Neural cell (in vitro differentiated cells): ENCODE results near the gene RHD. TPM values are rescaled to one million over a fixed set of nuclear protein-coding genes. Genes with fewer than 3 reads are reported as not detected.

Experiments used
- H2AFZ ChIP-seq: fragments of 200-600, 300-800 bp; sonication (generic), shearing (Covaris generic); 2 replicates; pipeline ENCODE4 v1.6.0; 2014; ENCODE audit warnings: low read depth, mild to moderate bottlenecking, antibody characterized with exemption, low read length, moderate library complexity
- H3F3A ChIP-seq: fragments of 200-600 bp; shearing (Covaris generic); 2 replicates; pipeline ENCODE4 v1.6.1; 2016; ENCODE audit warnings: mild to moderate bottlenecking, moderate library complexity, mixed read lengths, antibody characterized with exemption, low read length; ENCODE audit not compliant: insufficient read depth, poor library complexity, severe bottlenecking
- H3K27ac ChIP-seq: fragments of 200-600, 300-800 bp; sonication (generic), shearing (Covaris generic); 2 replicates; pipeline ENCODE4 v1.5.1; 2014; ENCODE audit warnings: mild to moderate bottlenecking, low read length, moderate library complexity
- H3K27me3 ChIP-seq: fragments of 300-800, 200-600 bp; sonication (generic), shearing (Covaris generic); 2 replicates; pipeline ENCODE4 v1.6.0; 2014; ENCODE audit warnings: mild to moderate bottlenecking, low read depth, low read length, moderate library complexity; ENCODE audit not compliant: insufficient read depth
- H3K36me3 ChIP-seq: fragments of 300-800, 200-600 bp; sonication (generic), shearing (Covaris generic); 2 replicates; pipeline ENCODE4 v1.5.1; 2014; ENCODE audit warnings: mild to moderate bottlenecking, antibody characterized with exemption, low read length, moderate library complexity; ENCODE audit not compliant: insufficient read depth
- H3K4me2 ChIP-seq: fragments of 300-800, 200-600 bp; sonication (generic), shearing (Covaris generic); 2 replicates; pipeline ENCODE4 v1.6.0; 2014; ENCODE audit warnings: mild to moderate bottlenecking, low read length
- H3K4me3 ChIP-seq: fragments of 300-800, 200-600 bp; sonication (generic), shearing (Covaris generic); 2 replicates; pipeline ENCODE4 v1.5.1; 2014; ENCODE audit warnings: mild to moderate bottlenecking, low read length, moderate library complexity
- H3K79me2 ChIP-seq: fragments of 200-600 bp; shearing (Covaris generic); replicated peaks from 2 replicates; pipeline ENCODE4 v1.6.0; 2014; ENCODE audit warnings: mild to moderate bottlenecking, low read length, moderate library complexity; ENCODE audit not compliant: insufficient read depth
- H3K9ac ChIP-seq: fragments of 300-800, 200-600 bp; sonication (generic), shearing (Covaris generic); 2 replicates; pipeline ENCODE4 v1.6.1; 2016; ENCODE audit warnings: mild to moderate bottlenecking, low read length, mixed read lengths
- H3K9me2 ChIP-seq: fragments of 200-600 bp; shearing (Covaris generic); 2 replicates; pipeline ENCODE4 v1.6.1; 2016; ENCODE audit warnings: mild to moderate bottlenecking, low read length, mixed read lengths; ENCODE audit not compliant: insufficient read depth
- H3K9me3 ChIP-seq: fragments of 200-600, 300-800 bp; sonication (generic), shearing (Covaris generic); 2 replicates; pipeline ENCODE4 v1.6.1; 2016; ENCODE audit warnings: mild to moderate bottlenecking, mixed run types, low read length, moderate library complexity, mixed read lengths
- H4K20me1 ChIP-seq: fragments of 200-600 bp; shearing (Covaris generic); 2 replicates; pipeline ENCODE4 v1.6.1; 2016; ENCODE audit warnings: mild to moderate bottlenecking, mixed run types; ENCODE audit not compliant: insufficient read depth
- CTCF ChIP-seq: fragments of 450-650 bp; IDR thresholded peaks from 2 replicates; pipeline ENCODE4 v1.5.1; 2014; ENCODE audit warnings: antibody characterized with exemption, mild to moderate bottlenecking, moderate library complexity; ENCODE audit not compliant: poor library complexity, severe bottlenecking
- EP300 ChIP-seq: fragments of 450-650 bp; conservative IDR thresholded peaks from 2 replicates; pipeline ENCODE4 v1.6.1; 2014; ENCODE audit warnings: antibody characterized with exemption, mild to moderate bottlenecking, moderate library complexity; ENCODE audit not compliant: poor library complexity, severe bottlenecking
- EZH2 ChIP-seq: fragments of 200-600, 300-800 bp; shearing (Covaris generic), sonication (generic); IDR thresholded peaks from 2 replicates; pipeline ENCODE4 v1.6.1; 2014; ENCODE audit warnings: antibody characterized with exemption, low read length, borderline replicate concordance, mild to moderate bottlenecking; ENCODE audit not compliant: insufficient read depth, poor library complexity, severe bottlenecking
- MXI1 ChIP-seq: fragments of 450-650 bp; conservative IDR thresholded peaks from 2 replicates; pipeline ENCODE4 v1.6.1; 2014; ENCODE audit warnings: antibody characterized with exemption, mild to moderate bottlenecking; ENCODE audit not compliant: poor library complexity, severe bottlenecking
- POLR2AphosphoS5 ChIP-seq: IDR thresholded peaks from 2 replicates; pipeline ENCODE4 v1.6.1; 2012
- RAD21 ChIP-seq: fragments of 450-650 bp; conservative IDR thresholded peaks from 2 replicates; pipeline ENCODE4 v1.6.1; 2014; ENCODE audit warnings: antibody characterized with exemption, mild to moderate bottlenecking, moderate library complexity
- REST ChIP-seq: IDR thresholded peaks from 2 replicates; pipeline ENCODE4 v1.6.1; 2012; ENCODE audit warnings: borderline replicate concordance
- SMC3 ChIP-seq: fragments of 450-650 bp; conservative IDR thresholded peaks from 2 replicates; pipeline ENCODE4 v1.6.1; 2014; ENCODE audit warnings: antibody characterized with exemption, mild to moderate bottlenecking, moderate library complexity; ENCODE audit not compliant: poor library complexity
- TAF1 ChIP-seq: IDR thresholded peaks from 2 replicates; pipeline ENCODE4 v1.6.1; 2012; ENCODE audit warnings: low read depth
- polyA plus RNA-seq: library from polyadenylated mRNA; depleted of rRNA; stranded (reverse); fragments of >200 nt; gene quantifications from 2 replicates; pipeline ENCODE4 v1.2.3, GENCODE V29; 2014

RHD gene
- polyA plus RNA-seq, 1 donor from 2014 or later = not detected

GRCh38 chr1:25247024-25247828 lies 25.1 kb upstream of the RHD start, which contains the start of gene RSRP1:
TSS of gene RSRP1 (minus strand) at chr1:25247454. CDS start at chr1:25246963, 491 bp downstream.
- Histone ChIP-seq H3K4me3 (peak within 1 kb of the TSS; percentile 87), H3K27me3 (no peaks in the 10 kb centered on the region), H3F3A (no peaks in the 10 kb centered on the region), H3K36me3 (peaks cover 8% of the 10 kb centered on the region), H3K9me3 (no peaks in the 10 kb centered on the region), H2AFZ (peak within 1 kb of the TSS; percentile 65), H3K9me2 (no peaks in the 10 kb centered on the region), H3K4me2 (peak within 1 kb of the TSS; percentile 77), H3K27ac (peak within 1 kb of the TSS; percentile 82), H3K79me2 (peaks cover 31% of the 10 kb centered on the region), H3K9ac (peak within 1 kb of the TSS; percentile 82), H4K20me1 (no peaks in the 10 kb centered on the region)
- TF ChIP-seq EZH2 = no peak
- TF ChIP-seq SMC3 = peak; percentile 22
- TF ChIP-seq REST = peak; percentile 60
- TF ChIP-seq CTCF = no peak
- TF ChIP-seq RAD21 = no peak
- peak; percentile 98 for TF ChIP-seq POLR2AphosphoS5
- TF ChIP-seq TAF1 = peak; percentile 86
- TF ChIP-seq MXI1 = no peak
- no peak for TF ChIP-seq EP300

- H2AFZ ChIP-seq = peak overlapping the region; percentile 65
- H3K27ac ChIP-seq = peak overlapping the region; percentile 82
- H3K27me3 ChIP-seq = no peaks in the 10 kb centered on the region
- H3K36me3 ChIP-seq = peaks cover 8% of the 10 kb centered on the region
- H3K4me3 ChIP-seq = peak overlapping the region; percentile 87
- H3K9me3 ChIP-seq = no peaks in the 10 kb centered on the region
- H3F3A ChIP-seq = no peaks in the 10 kb centered on the region
- H4K20me1 ChIP-seq = no peaks in the 10 kb centered on the region
- H3K4me2 ChIP-seq = peak overlapping the region; percentile 24
- peaks cover 31% of the 10 kb centered on the region for H3K79me2 ChIP-seq
- H3K9ac ChIP-seq = peak overlapping the region; percentile 82
- H3K9me2 ChIP-seq = no peaks in the 10 kb centered on the region
- TF ChIP-seq POLR2AphosphoS5 = no peak
- TF ChIP-seq SMC3 = peak; percentile 33
- TF ChIP-seq CTCF = peak; percentile 44
These were observed 24.2 kb upstream of the RHD start for GRCh38 chr1:25247829-25248754.
